ENCODE measurements around the gene ARID2.

Gene ARID2

DNA sequence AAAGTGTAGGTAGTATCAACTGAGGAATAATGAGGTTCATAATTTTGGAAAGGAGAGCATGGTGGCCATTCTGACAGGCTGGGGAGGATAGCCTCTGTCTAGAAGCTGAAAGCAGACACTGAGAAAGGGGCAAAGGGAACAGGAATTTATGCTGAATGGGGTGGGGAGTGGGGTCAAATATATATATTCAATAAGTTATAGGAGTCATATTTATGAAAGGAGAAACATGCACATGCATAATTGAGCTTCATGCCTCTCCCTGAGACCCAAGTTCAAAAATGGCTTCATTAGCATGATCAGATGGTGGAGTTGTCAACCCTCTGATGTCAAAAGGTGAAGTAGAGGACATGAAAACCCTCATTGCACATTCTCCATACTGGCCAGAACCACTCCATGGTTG lies 33.9 kb upstream of the ARID2 start:
- Histone ChIP-seq H3K36me3 (ENCODE audit: insufficient read depth) (no peaks in the 10 kb centered on the region), H3K27ac (no peak overlapping the region), H3K4me1 (ENCODE audit: low read depth, poor library complexity, severe bottlenecking) (no peaks in the 10 kb centered on the region), H3K9ac (no peak overlapping the region), H3K79me2 (ENCODE audit: insufficient read depth, low read depth) (no peaks in the 10 kb centered on the region), H4K20me1 (ENCODE audit: insufficient read depth) (no peaks in the 10 kb centered on the region), H2AFZ (ENCODE audit: low read depth) (no peak overlapping the region), H3K4me3 (IDR thresholded peaks at IDR 0.05; ENCODE audit: insufficient read depth, low read depth, low read length) (no peak overlapping the region), H3K4me2 (no peak overlapping the region), H3K27me3 (ENCODE audit: insufficient read depth, low read depth) (no peaks in the 10 kb centered on the region)
- no peak for TF ChIP-seq CTCF (conservative IDR thresholded peaks at IDR 0.05; ENCODE audit: low read depth, low read length)

DNA sequence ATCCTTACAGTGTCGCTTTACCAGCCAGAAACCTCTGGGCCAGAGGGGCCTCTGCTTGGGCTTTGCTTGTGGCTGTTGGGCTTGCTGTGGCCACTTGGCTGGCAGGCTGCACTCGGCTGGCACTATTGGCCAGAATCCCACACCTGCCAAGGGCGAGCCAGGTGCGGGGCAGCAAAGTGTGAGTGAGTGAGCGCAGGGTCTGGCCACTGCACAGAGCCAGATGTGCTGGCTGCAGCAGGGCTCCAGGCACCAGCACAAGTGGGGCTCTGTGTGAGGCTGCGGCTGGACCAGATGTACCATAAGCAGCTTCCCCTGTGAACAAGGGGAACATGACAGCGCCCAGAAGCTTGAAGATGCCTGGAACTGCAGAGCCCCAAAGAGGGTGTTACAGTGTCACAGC lies 33.5 kb upstream of the ARID2 start:
- H3K4me1 ChIP-seq (ENCODE audit: low read depth, poor library complexity, severe bottlenecking), result no peaks in the 10 kb centered on the region
- no peaks in the 10 kb centered on the region for H3K36me3 ChIP-seq (ENCODE audit: insufficient read depth)
- H4K20me1 ChIP-seq (ENCODE audit: insufficient read depth), result no peaks in the 10 kb centered on the region
- H3K27me3 ChIP-seq (ENCODE audit: insufficient read depth, low read depth), result no peaks in the 10 kb centered on the region
- no peak for TF ChIP-seq CTCF (conservative IDR thresholded peaks at IDR 0.05; ENCODE audit: low read depth, low read length)
- H2AFZ ChIP-seq (ENCODE audit: low read depth), result no peak overlapping the region
- no peak overlapping the region for H3K27ac ChIP-seq
- H3K4me3 ChIP-seq (IDR thresholded peaks at IDR 0.05; ENCODE audit: insufficient read depth, low read depth, low read length), result no peak overlapping the region
- no peak overlapping the region for H3K9ac ChIP-seq
- no peaks in the 10 kb centered on the region for H3K79me2 ChIP-seq (ENCODE audit: insufficient read depth, low read depth)
- no peak overlapping the region for H3K4me2 ChIP-seq

DNA sequence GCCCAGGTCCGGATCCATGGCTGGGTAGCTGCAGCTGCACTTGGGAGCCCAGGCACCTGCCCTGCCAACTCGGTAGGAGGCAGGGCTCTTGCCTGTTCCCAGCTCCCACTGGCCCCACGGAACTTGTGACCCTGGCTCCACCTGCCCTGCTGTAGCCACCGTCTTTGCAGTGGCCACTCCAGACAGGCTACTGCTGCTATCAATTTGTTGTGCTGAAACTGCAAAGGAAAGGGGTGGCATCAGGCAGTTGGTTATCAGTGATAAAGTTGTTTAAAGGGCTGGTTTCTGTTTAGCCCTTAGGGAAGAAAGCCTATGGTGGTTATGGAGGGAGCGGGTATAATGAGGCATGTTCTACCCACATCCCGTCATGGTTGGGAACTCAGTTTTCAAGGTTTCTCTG lies 32.1 kb upstream of the ARID2 start:
- no peak overlapping the region for H2AFZ ChIP-seq (ENCODE audit: low read depth)
- no peak overlapping the region for H3K4me2 ChIP-seq
- no peaks in the 10 kb centered on the region for H3K79me2 ChIP-seq (ENCODE audit: insufficient read depth, low read depth)
- H3K4me1 ChIP-seq (ENCODE audit: low read depth, poor library complexity, severe bottlenecking), result no peaks in the 10 kb centered on the region
- H3K27me3 ChIP-seq (ENCODE audit: insufficient read depth, low read depth), result no peaks in the 10 kb centered on the region
- no peaks in the 10 kb centered on the region for H4K20me1 ChIP-seq (ENCODE audit: insufficient read depth)
- H3K9ac ChIP-seq, result no peak overlapping the region
- H3K4me3 ChIP-seq (IDR thresholded peaks at IDR 0.05; ENCODE audit: insufficient read depth, low read depth, low read length), result no peak overlapping the region
- H3K36me3 ChIP-seq (ENCODE audit: insufficient read depth), result no peaks in the 10 kb centered on the region
- no peak overlapping the region for H3K27ac ChIP-seq
- TF ChIP-seq CTCF (conservative IDR thresholded peaks at IDR 0.05; ENCODE audit: low read depth, low read length), result no peak

DNA sequence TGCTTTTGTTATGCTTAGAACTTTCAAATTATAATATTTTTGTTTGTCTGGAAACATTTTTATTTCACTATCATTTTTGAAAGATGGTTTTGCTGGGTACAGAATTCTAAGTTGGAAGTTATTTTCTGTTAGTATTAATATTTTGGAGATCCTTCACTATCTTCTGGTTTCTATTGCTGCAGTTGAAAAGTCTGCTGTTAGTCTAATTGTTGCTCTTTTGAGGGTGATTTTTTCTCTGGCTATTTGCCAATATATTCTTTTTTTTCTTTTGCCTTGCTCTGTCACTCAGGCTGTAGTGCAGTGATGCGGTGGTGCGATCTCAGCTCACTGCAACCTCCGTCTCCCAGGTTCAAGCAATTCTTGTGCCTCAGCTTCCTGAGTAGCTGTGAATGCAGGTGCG lies 28.2 kb upstream of the ARID2 start:
- H3K79me2 ChIP-seq (ENCODE audit: insufficient read depth, low read depth), result no peaks in the 10 kb centered on the region
- H4K20me1 ChIP-seq (ENCODE audit: insufficient read depth), result no peaks in the 10 kb centered on the region
- TF ChIP-seq CTCF (conservative IDR thresholded peaks at IDR 0.05; ENCODE audit: low read depth, low read length), result no peak
- H3K27ac ChIP-seq, result no peak overlapping the region
- H3K4me3 ChIP-seq (IDR thresholded peaks at IDR 0.05; ENCODE audit: insufficient read depth, low read depth, low read length), result no peak overlapping the region
- H3K9ac ChIP-seq, result no peak overlapping the region
- no peak overlapping the region for H2AFZ ChIP-seq (ENCODE audit: low read depth)
- H3K4me1 ChIP-seq (ENCODE audit: low read depth, poor library complexity, severe bottlenecking), result no peaks in the 10 kb centered on the region
- H3K27me3 ChIP-seq (ENCODE audit: insufficient read depth, low read depth), result no peaks in the 10 kb centered on the region
- H3K4me2 ChIP-seq, result no peak overlapping the region
- no peaks in the 10 kb centered on the region for H3K36me3 ChIP-seq (ENCODE audit: insufficient read depth)

- no peaks in the 10 kb centered on the region for H3K4me1 ChIP-seq (ENCODE audit: low read depth, poor library complexity, severe bottlenecking)
- no peaks in the 10 kb centered on the region for H3K36me3 ChIP-seq (ENCODE audit: insufficient read depth)
- no peak for TF ChIP-seq CTCF (conservative IDR thresholded peaks at IDR 0.05; ENCODE audit: low read depth, low read length)
- H4K20me1 ChIP-seq (ENCODE audit: insufficient read depth), result no peaks in the 10 kb centered on the region
- H3K79me2 ChIP-seq (ENCODE audit: insufficient read depth, low read depth), result no peaks in the 10 kb centered on the region
- H3K4me3 ChIP-seq (IDR thresholded peaks at IDR 0.05; ENCODE audit: insufficient read depth, low read depth, low read length), result no peak overlapping the region
- no peaks in the 10 kb centered on the region for H3K27me3 ChIP-seq (ENCODE audit: insufficient read depth, low read depth)
- H2AFZ ChIP-seq (ENCODE audit: low read depth), result no peak overlapping the region
- no peak overlapping the region for H3K9ac ChIP-seq
- H3K27ac ChIP-seq, result no peak overlapping the region
- H3K4me2 ChIP-seq, result no peak overlapping the region
Measured at GRCh38 chr12:45703942-45704341, 25.6 kb upstream of the ARID2 start.

All from KMS-11 (cell line).